ENCODE data around the gene RALGAPA2. TPM values are rescaled to one million over a fixed set of nuclear protein-coding genes. Genes with fewer than 3 reads are reported as not detected.

Gene RALGAPA2
- total RNA-seq, 1 experiment from 2014 or later = 18.2 TPM

DNA sequence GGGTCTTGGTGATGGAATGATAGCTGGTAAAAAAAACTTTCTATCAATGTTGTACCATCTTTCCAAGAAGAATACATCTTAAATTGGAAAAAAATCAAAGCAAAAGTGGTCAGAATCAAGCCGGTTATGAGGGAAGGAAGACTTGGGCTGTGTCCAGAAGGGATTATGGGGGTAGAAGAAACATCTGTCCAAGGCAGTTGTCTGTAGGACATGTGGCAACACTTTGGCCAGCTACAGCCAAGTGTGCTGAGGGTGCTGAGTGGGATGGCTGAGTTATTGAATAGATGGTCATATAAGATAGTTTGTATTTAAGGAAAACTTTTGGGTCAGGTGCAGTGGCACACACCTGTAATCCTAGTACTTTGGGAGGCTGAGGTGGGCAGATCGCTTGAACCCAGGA is 306.1 kb downstream of the RALGAPA2 start (continued):
- TF ChIP-seq, protein P1, sequence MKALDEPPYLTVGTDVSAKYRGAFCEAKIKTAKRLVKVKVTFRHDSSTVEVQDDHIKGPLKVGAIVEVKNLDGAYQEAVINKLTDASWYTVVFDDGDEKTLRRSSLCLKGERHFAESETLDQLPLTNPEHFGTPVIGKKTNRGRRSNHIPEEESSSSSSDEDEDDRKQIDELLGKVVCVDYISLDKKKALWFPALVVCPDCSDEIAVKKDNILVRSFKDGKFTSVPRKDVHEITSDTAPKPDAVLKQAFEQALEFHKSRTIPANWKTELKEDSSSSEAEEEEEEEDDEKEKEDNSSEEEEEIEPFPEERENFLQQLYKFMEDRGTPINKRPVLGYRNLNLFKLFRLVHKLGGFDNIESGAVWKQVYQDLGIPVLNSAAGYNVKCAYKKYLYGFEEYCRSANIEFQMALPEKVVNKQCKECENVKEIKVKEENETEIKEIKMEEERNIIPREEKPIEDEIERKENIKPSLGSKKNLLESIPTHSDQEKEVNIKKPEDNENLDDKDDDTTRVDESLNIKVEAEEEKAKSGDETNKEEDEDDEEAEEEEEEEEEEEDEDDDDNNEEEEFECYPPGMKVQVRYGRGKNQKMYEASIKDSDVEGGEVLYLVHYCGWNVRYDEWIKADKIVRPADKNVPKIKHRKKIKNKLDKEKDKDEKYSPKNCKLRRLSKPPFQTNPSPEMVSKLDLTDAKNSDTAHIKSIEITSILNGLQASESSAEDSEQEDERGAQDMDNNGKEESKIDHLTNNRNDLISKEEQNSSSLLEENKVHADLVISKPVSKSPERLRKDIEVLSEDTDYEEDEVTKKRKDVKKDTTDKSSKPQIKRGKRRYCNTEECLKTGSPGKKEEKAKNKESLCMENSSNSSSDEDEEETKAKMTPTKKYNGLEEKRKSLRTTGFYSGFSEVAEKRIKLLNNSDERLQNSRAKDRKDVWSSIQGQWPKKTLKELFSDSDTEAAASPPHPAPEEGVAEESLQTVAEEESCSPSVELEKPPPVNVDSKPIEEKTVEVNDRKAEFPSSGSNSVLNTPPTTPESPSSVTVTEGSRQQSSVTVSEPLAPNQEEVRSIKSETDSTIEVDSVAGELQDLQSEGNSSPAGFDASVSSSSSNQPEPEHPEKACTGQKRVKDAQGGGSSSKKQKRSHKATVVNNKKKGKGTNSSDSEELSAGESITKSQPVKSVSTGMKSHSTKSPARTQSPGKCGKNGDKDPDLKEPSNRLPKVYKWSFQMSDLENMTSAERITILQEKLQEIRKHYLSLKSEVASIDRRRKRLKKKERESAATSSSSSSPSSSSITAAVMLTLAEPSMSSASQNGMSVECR (CRISPR knock-in tag; IDR thresholded peaks at IDR 0.05; ENCODE audit: borderline replicate concordance) = no peak
- TF ChIP-seq NR3C1 (CRISPR knock-in tag; conservative IDR thresholded peaks at IDR 0.05; ENCODE audit: low read depth) (no peak), FOXJ3 (CRISPR knock-in tag; IDR thresholded peaks at IDR 0.05; ENCODE audit: borderline replicate concordance) (no peak), PRRX2 (CRISPR knock-in tag; IDR thresholded peaks at IDR 0.05) (no peak)
- TF ChIP-seq, protein P2, sequence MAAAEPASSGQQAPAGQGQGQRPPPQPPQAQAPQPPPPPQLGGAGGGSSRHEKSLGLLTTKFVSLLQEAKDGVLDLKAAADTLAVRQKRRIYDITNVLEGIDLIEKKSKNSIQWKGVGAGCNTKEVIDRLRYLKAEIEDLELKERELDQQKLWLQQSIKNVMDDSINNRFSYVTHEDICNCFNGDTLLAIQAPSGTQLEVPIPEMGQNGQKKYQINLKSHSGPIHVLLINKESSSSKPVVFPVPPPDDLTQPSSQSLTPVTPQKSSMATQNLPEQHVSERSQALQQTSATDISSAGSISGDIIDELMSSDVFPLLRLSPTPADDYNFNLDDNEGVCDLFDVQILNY (CRISPR knock-in tag; IDR thresholded peaks at IDR 0.05) = no peak
- TF ChIP-seq, protein P3, sequence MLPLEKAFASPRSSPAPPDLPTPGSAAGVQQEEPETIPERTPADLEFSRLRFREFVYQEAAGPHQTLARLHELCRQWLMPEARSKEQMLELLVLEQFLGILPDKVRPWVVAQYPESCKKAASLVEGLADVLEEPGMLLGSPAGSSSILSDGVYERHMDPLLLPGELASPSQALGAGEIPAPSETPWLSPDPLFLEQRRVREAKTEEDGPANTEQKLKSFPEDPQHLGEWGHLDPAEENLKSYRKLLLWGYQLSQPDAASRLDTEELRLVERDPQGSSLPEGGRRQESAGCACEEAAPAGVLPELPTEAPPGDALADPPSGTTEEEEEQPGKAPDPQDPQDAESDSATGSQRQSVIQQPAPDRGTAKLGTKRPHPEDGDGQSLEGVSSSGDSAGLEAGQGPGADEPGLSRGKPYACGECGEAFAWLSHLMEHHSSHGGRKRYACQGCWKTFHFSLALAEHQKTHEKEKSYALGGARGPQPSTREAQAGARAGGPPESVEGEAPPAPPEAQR (CRISPR knock-in tag; IDR thresholded peaks at IDR 0.05) = no peak
- TF ChIP-seq, protein P4, sequence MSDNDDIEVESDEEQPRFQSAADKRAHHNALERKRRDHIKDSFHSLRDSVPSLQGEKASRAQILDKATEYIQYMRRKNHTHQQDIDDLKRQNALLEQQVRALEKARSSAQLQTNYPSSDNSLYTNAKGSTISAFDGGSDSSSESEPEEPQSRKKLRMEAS (CRISPR knock-in tag; IDR thresholded peaks at IDR 0.05) = no peak
- TF ChIP-seq, protein P5, sequence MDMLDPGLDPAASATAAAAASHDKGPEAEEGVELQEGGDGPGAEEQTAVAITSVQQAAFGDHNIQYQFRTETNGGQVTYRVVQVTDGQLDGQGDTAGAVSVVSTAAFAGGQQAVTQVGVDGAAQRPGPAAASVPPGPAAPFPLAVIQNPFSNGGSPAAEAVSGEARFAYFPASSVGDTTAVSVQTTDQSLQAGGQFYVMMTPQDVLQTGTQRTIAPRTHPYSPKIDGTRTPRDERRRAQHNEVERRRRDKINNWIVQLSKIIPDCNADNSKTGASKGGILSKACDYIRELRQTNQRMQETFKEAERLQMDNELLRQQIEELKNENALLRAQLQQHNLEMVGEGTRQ (CRISPR knock-in tag; IDR thresholded peaks at IDR 0.05) = no peak

DNA sequence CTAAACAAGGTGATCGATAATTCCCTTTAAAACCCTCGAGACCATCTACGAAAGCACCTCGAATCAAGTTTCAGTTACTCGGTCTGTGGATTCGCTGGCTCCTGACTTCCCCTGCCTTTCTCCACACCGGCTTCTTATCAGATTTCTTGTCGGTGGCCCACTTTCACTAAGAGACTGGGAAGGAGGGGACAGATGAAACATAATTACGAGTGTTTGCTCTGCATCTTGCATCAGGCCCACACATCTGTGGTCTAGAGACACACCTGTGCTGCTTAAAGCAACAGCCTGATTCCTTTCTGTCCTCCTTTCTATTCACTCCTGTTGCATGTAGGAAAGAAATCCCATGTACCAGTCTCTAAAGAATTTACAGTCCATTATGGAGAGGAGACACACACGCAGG is 306.8 kb downstream of the RALGAPA2 start:
- DNase-seq (ENCODE audit: low spot score) (no peak), ATAC-seq (no peak)
- Mint-ChIP-seq H3K4me1 (peaks cover 32% of the 10 kb centered on the region), H3K27ac (no peak overlapping the region), H3K36me3 (no peaks in the 10 kb centered on the region), H3K9me3 (no peaks in the 10 kb centered on the region), H3K27me3 (ENCODE audit: low read depth) (no peaks in the 10 kb centered on the region), H3K4me3 (no peak overlapping the region)
- TF ChIP-seq ZNF396 (CRISPR knock-in tag; IDR thresholded peaks at IDR 0.05; ENCODE audit: borderline replicate concordance) (no peak), RELA (CRISPR knock-in tag; IDR thresholded peaks at IDR 0.05; ENCODE audit: borderline replicate concordance) (no peak), MXD4 (CRISPR knock-in tag; IDR thresholded peaks at IDR 0.05; ENCODE audit: borderline replicate concordance) (no peak)
- TF ChIP-seq, protein P6, sequence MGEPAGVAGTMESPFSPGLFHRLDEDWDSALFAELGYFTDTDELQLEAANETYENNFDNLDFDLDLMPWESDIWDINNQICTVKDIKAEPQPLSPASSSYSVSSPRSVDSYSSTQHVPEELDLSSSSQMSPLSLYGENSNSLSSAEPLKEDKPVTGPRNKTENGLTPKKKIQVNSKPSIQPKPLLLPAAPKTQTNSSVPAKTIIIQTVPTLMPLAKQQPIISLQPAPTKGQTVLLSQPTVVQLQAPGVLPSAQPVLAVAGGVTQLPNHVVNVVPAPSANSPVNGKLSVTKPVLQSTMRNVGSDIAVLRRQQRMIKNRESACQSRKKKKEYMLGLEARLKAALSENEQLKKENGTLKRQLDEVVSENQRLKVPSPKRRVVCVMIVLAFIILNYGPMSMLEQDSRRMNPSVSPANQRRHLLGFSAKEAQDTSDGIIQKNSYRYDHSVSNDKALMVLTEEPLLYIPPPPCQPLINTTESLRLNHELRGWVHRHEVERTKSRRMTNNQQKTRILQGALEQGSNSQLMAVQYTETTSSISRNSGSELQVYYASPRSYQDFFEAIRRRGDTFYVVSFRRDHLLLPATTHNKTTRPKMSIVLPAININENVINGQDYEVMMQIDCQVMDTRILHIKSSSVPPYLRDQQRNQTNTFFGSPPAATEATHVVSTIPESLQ (CRISPR knock-in tag; IDR thresholded peaks at IDR 0.05) = no peak
- ChIA-PET POLR2A (no interaction called here), CTCF (no interaction called here)

DNA sequence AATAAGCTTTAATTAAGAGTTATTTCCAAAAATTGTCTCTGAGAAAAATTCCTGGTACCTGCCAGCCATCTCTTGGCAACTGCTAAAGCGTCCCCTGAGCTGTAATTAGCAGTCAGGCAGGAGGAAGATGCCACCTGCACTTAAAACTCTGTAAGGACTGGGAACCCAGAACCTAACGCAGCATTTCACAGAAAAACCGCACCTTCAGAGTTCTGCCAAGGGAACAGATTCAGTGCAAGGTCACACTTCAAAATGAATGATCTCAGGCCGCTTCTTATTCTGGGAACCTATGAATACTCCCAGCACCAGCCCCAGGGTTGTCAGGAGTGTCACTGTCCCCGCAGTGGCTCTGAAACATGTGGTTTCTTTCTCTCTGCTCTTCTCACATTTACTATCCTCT is 307.8 kb downstream of the RALGAPA2 start:
- ChIA-PET POLR2A (no interaction called here), CTCF (no interaction called here)
- DNase-seq (ENCODE audit: low spot score) (no peak), ATAC-seq (no peak)
- Mint-ChIP-seq H3K9me3 (no peaks in the 10 kb centered on the region), H3K27me3 (ENCODE audit: low read depth) (no peaks in the 10 kb centered on the region), H3K4me3 (no peak overlapping the region), H3K36me3 (no peaks in the 10 kb centered on the region), H3K27ac (peak overlapping the region; percentile 28; the same call in 1 of the 2 replicates), H3K4me1 (peaks cover 22% of the 10 kb centered on the region)
- TF ChIP-seq, protein P6 (CRISPR knock-in tag; IDR thresholded peaks at IDR 0.05) = no peak
- no peak for TF ChIP-seq OVOL2 (CRISPR knock-in tag; IDR thresholded peaks at IDR 0.05; ENCODE audit: borderline replicate concordance)
- no peak for TF ChIP-seq EMX1 (CRISPR knock-in tag; IDR thresholded peaks at IDR 0.05)
- TF ChIP-seq ETV6 (CRISPR knock-in tag; IDR thresholded peaks at IDR 0.05) = no peak
- no peak for TF ChIP-seq ZNF219 (CRISPR knock-in tag; IDR thresholded peaks at IDR 0.05; ENCODE audit: borderline replicate concordance)
- TF ChIP-seq, protein P7, sequence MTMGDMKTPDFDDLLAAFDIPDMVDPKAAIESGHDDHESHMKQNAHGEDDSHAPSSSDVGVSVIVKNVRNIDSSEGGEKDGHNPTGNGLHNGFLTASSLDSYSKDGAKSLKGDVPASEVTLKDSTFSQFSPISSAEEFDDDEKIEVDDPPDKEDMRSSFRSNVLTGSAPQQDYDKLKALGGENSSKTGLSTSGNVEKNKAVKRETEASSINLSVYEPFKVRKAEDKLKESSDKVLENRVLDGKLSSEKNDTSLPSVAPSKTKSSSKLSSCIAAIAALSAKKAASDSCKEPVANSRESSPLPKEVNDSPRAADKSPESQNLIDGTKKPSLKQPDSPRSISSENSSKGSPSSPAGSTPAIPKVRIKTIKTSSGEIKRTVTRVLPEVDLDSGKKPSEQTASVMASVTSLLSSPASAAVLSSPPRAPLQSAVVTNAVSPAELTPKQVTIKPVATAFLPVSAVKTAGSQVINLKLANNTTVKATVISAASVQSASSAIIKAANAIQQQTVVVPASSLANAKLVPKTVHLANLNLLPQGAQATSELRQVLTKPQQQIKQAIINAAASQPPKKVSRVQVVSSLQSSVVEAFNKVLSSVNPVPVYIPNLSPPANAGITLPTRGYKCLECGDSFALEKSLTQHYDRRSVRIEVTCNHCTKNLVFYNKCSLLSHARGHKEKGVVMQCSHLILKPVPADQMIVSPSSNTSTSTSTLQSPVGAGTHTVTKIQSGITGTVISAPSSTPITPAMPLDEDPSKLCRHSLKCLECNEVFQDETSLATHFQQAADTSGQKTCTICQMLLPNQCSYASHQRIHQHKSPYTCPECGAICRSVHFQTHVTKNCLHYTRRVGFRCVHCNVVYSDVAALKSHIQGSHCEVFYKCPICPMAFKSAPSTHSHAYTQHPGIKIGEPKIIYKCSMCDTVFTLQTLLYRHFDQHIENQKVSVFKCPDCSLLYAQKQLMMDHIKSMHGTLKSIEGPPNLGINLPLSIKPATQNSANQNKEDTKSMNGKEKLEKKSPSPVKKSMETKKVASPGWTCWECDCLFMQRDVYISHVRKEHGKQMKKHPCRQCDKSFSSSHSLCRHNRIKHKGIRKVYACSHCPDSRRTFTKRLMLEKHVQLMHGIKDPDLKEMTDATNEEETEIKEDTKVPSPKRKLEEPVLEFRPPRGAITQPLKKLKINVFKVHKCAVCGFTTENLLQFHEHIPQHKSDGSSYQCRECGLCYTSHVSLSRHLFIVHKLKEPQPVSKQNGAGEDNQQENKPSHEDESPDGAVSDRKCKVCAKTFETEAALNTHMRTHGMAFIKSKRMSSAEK (CRISPR knock-in tag; IDR thresholded peaks at IDR 0.05; ENCODE audit: borderline replicate concordance) = no peak
